Brain microvascular endothelial cell (primary cell): ENCODE data around the gene FAM222B.
"Not testable (repeated sequence)": the region's sequence is repeated elsewhere in the genome, so short reads cannot be mapped to it uniquely, and the experiment has no call there.

Experiments used
- DNase-seq: peaks from one replicate; pipeline ENCODE4 v3.0.0-alpha.2; 2020
- H3K27ac ChIP-seq: fragments of 250-450 bp; sonication (Bioruptor Pico); 2 replicates; pipeline ENCODE4 v1.5.1; 2020; ENCODE audit warnings: mild to moderate bottlenecking, moderate library complexity
- H3K27me3 ChIP-seq: fragments of 250-450 bp; sonication (Bioruptor Pico); replicated peaks from 2 replicates; pipeline ENCODE4 v1.5.1; 2020; ENCODE audit warnings: mild to moderate bottlenecking
- H3K36me3 ChIP-seq: fragments of 250-450 bp; sonication (Bioruptor Pico); replicated peaks from 2 replicates; pipeline ENCODE4 v1.5.1; 2020; ENCODE audit warnings: mild to moderate bottlenecking
- H3K4me3 ChIP-seq: 2 replicates; pipeline ENCODE4 v1.5.1; 2011; ENCODE audit warnings: low read depth, mild to moderate bottlenecking, control low read depth, low read length, moderate library complexity
- CTCF ChIP-seq: IDR thresholded peaks from 2 replicates; pipeline ENCODE4 v1.5.1; 2011; ENCODE audit warnings: low read depth, mild to moderate bottlenecking, moderate library complexity, low read length, control low read depth, inconsistent platforms; ENCODE audit errors: missing control alignments
- in situ Hi-C: cut with HindIII; loops from 2 replicates; pipeline ENCODE4 v1.10.0; 2017; ENCODE audit warnings: low sequenced_read_pairs, low pct_ligation_motif_present

FAM222B gene

GRCh38 chr17:28723159-28723835, 119.3 kb downstream of the FAM222B start:
- no peak for DNase-seq
- H3K27me3 ChIP-seq: no peaks in the 10 kb centered on the region
- no peak for TF ChIP-seq CTCF
- H3K27ac ChIP-seq: no peak overlapping the region
- in situ Hi-C loops: no loop called here
- H3K36me3 ChIP-seq: peaks cover 43% of the 10 kb centered on the region
- no peak overlapping the region for H3K4me3 ChIP-seq

- in situ Hi-C loops: no loop called here
- H3K27ac ChIP-seq: no peak overlapping the region
Observed at GRCh38 chr17:28722417-28723158, 120.0 kb downstream of the FAM222B start.

GRCh38 chr17:28720997-28721329, 121.6 kb downstream of the FAM222B start:
- H3K36me3 ChIP-seq: peaks cover 43% of the 10 kb centered on the region
- in situ Hi-C loops, DNase-seq, H3K27me3 ChIP-seq: not testable (repeated sequence)
- peak overlapping the region; percentile 97 for H3K4me3 ChIP-seq
- peak overlapping the region; percentile 93 for H3K27ac ChIP-seq

More at GRCh38 chr17:28722417-28723158, 120.0 kb downstream of the FAM222B start:
- Histone ChIP-seq H3K27me3 (no peaks in the 10 kb centered on the region), H3K36me3 (peaks cover 43% of the 10 kb centered on the region), H3K4me3 (peak overlapping the region; percentile 24)
- TF ChIP-seq CTCF: no peak
- DNase-seq: no peak

- in situ Hi-C loops: no loop called here
- Histone ChIP-seq H3K27ac (peak overlapping the region; percentile 93), H3K4me3 (peak overlapping the region; percentile 97), H3K27me3 (no peaks in the 10 kb centered on the region), H3K36me3 (peaks cover 43% of the 10 kb centered on the region)
- no peak for DNase-seq
- TF ChIP-seq CTCF: peak; percentile 28
Observed at GRCh38 chr17:28720247-28720996, 122.2 kb downstream of the FAM222B start.

GRCh38 chr17:28719021-28719433, 123.6 kb downstream of the FAM222B start:
- Histone ChIP-seq H3K27ac (peak overlapping the region; percentile 93), H3K36me3 (peaks cover 43% of the 10 kb centered on the region), H3K4me3 (peak overlapping the region; percentile 97), H3K27me3 (no peaks in the 10 kb centered on the region)
- no peak for TF ChIP-seq CTCF
- DNase-seq: no peak
- in situ Hi-C loops: no loop called here
